Prostate gland (tissue), 2 donors: ENCODE measurements around the gene GRIP2. TPM values are rescaled to one million over a fixed set of nuclear protein-coding genes. Genes with fewer than 3 reads are reported as not detected.

Experiments
- DNase-seq: peaks from one replicate; pipeline ENCODE4 v3.0.0-alpha.2; 2019; ENCODE audit warnings: low spot score
- H3K27ac ChIP-seq, 2 donors: fragments of 200-600 bp; sonication (generic); 2 replicates each; pipeline ENCODE4 v1.5.1; 2017 to 2019
- H3K27me3 ChIP-seq: fragments of 200-600 bp; sonication (generic); replicated peaks from 2 replicates; pipeline ENCODE4 v1.5.1; 2019; ENCODE audit not compliant: insufficient read depth
- H3K36me3 ChIP-seq, 2 donors: fragments of 200-600 bp; sonication (generic); 1 replicate in 1 of 2; 2 replicates in 1 of 2; pipeline versions ENCODE4 v1.5.1 to v1.8.1; 2017 to 2019
- H3K4me1 ChIP-seq: fragments of 200-600 bp; sonication (generic); replicated peaks from 2 replicates; pipeline ENCODE4 v1.5.1; 2019
- H3K4me3 ChIP-seq, 2 donors: fragments of 200-600 bp; sonication (generic); 2 replicates each; pipeline ENCODE4 v1.5.1; 2017 to 2019
- H3K9me3 ChIP-seq: fragments of 200-600 bp; sonication (generic); 2 replicates; pipeline ENCODE4 v1.5.1; 2017
- POLR2A ChIP-seq: fragments of 450-650 bp; IDR thresholded peaks from one replicate; pipeline ENCODE4 v1.6.1; 2016; ENCODE audit warnings: antibody characterized with exemption, mild to moderate bottlenecking
- POLR2AphosphoS5 ChIP-seq: sonication (generic); formaldehyde crosslinking; IDR thresholded peaks from one replicate; pipeline ENCODE4 v1.6.1; 2017; ENCODE audit warnings: antibody characterized with exemption
- WGBS: methylation state at CpG from one replicate; pipeline ENCODE4 v1.1.5; 2018; 5-methylcytosine and 5-hydroxymethylcytosine counted together
- intact Hi-C: fragments of 100-400 bp; cut with DNase I; formaldehyde crosslinking; loops from one replicate; pipeline ENCODE4 v1.14.2; 2022
- total RNA-seq, 2 donors: library from RNA; depleted of rRNA; stranded (reverse); fragments of >200 nt; gene quantifications; one replicate each; pipeline ENCODE4 v1.1.0, GENCODE V29; 2016
- TF ChIP-seq, protein P1 (sequence below), 4 experiments: fragments of 200-600 bp in 2 of 4; fragments of 450-650 bp in 2 of 4; sonication (generic) in 2 of 4; IDR thresholded peaks; 1 replicate in 3 of 4; 2 replicates in 1 of 4; pipeline ENCODE4 v1.5.1; 2016 to 2019; ENCODE audit warnings: antibody characterized with exemption in 4 of 4, mild to moderate bottlenecking in 2 of 4, moderate library complexity in 2 of 4

The GRIP2 gene
- total RNA-seq, 2 donors from 2014 or later: 0.27 to 0.62 TPM

GRCh38 chr3:14492948-14493881 lies 46.9 kb downstream of the GRIP2 start:
- H3K36me3 ChIP-seq: no peaks in the 10 kb centered on the region
- DNase-seq: no peak
- intact Hi-C loops: no loop called here
- H3K4me3 ChIP-seq: no peak overlapping the region
- no peak for TF ChIP-seq POLR2AphosphoS5
- no peak for TF ChIP-seq POLR2A
- TF ChIP-seq, protein P1, sequence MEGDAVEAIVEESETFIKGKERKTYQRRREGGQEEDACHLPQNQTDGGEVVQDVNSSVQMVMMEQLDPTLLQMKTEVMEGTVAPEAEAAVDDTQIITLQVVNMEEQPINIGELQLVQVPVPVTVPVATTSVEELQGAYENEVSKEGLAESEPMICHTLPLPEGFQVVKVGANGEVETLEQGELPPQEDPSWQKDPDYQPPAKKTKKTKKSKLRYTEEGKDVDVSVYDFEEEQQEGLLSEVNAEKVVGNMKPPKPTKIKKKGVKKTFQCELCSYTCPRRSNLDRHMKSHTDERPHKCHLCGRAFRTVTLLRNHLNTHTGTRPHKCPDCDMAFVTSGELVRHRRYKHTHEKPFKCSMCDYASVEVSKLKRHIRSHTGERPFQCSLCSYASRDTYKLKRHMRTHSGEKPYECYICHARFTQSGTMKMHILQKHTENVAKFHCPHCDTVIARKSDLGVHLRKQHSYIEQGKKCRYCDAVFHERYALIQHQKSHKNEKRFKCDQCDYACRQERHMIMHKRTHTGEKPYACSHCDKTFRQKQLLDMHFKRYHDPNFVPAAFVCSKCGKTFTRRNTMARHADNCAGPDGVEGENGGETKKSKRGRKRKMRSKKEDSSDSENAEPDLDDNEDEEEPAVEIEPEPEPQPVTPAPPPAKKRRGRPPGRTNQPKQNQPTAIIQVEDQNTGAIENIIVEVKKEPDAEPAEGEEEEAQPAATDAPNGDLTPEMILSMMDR (IDR thresholded peaks at IDR 0.05): no peak
- 89% methylated on average over 31 of the region's 31 CpGs for WGBS
- no peaks in the 10 kb centered on the region for H3K4me1 ChIP-seq
- H3K9me3 ChIP-seq: no peaks in the 10 kb centered on the region
- no peaks in the 10 kb centered on the region for H3K27me3 ChIP-seq
- H3K27ac ChIP-seq: no peak overlapping the region

- TF ChIP-seq POLR2A (no peak), POLR2AphosphoS5 (no peak)
- TF ChIP-seq, protein P1 (IDR thresholded peaks at IDR 0.05): no peak
- Histone ChIP-seq H3K9me3 (no peaks in the 10 kb centered on the region), H3K4me1 (no peaks in the 10 kb centered on the region), H3K4me3 (no peak overlapping the region), H3K36me3 (no peaks in the 10 kb centered on the region), H3K27me3 (no peaks in the 10 kb centered on the region), H3K27ac (no peak overlapping the region)
- whole genome bisulfite sequencing: 82% methylated on average over 16 of the region's 17 CpGs
- intact Hi-C loops: no loop called here
- no peak for DNase-seq
These were observed 48.5 kb downstream of the GRIP2 start for GRCh38 chr3:14491396-14492190.

- TF ChIP-seq POLR2A (no peak), POLR2AphosphoS5 (no peak)
- TF ChIP-seq, protein P1 (IDR thresholded peaks at IDR 0.05): no peak
- Histone ChIP-seq H3K4me1 (no peaks in the 10 kb centered on the region), H3K36me3 (no peaks in the 10 kb centered on the region), H3K9me3 (no peaks in the 10 kb centered on the region), H3K4me3 (no peak overlapping the region), H3K27ac (no peak overlapping the region), H3K27me3 (no peaks in the 10 kb centered on the region)
- DNase-seq: no peak
- intact Hi-C loops: no loop called here
- WGBS: 94% methylated on average over 2 of the region's 2 CpGs
These were observed 49.3 kb downstream of the GRIP2 start for GRCh38 chr3:14490831-14491230.

GRCh38 chr3:14490255-14490654 lies 49.9 kb downstream of the GRIP2 start:
- H3K9me3 ChIP-seq: no peaks in the 10 kb centered on the region
- H3K27ac ChIP-seq: no peak overlapping the region
- no peaks in the 10 kb centered on the region for H3K36me3 ChIP-seq
- H3K4me3 ChIP-seq: no peak overlapping the region
- intact Hi-C loops: no loop called here
- DNase-seq: no peak
- WGBS: 80% methylated on average over 4 of the region's 4 CpGs
- H3K27me3 ChIP-seq: no peaks in the 10 kb centered on the region
- TF ChIP-seq, protein P1 (IDR thresholded peaks at IDR 0.05): no peak
- TF ChIP-seq POLR2AphosphoS5 (no peak), POLR2A (no peak)
- H3K4me1 ChIP-seq: no peaks in the 10 kb centered on the region
